ENCODE results near the gene KCTD15.
A peak's percentile ranks its signal among the peaks of the same experiment; 100 is the strongest.

Gene KCTD15

DNA sequence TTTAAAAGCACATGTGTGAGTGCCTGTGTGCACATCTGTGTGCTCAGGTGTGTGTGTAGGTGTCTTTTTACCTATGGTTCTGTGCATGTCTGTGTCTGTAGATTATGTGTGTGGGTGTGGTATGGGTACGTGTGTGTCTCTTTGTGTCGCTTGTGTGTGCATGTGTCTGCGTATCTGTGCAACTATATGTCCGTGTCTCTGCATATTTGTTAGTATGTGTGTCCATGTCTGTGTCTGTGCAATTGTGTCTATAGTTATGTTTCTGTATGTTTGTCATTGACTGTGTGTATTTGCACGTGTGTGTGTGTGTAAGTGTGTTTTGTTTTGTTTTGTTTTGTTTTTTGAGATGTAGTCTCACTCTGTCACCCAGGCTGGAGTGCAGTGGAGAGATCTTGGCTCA is 7.3 kb upstream of the KCTD15 start:
- DNase-seq (ENCODE audit: low spot score) = no peak
- in situ Hi-C loops (cut with MboI; ENCODE audit: low sequenced_read_pairs, unreplicated experiment) = loop anchor here (10.0 kb wide), 1 partner anchor 305 kb away; no protein-coding TSS in a partner anchor
- TF ChIP-seq, protein P1, sequence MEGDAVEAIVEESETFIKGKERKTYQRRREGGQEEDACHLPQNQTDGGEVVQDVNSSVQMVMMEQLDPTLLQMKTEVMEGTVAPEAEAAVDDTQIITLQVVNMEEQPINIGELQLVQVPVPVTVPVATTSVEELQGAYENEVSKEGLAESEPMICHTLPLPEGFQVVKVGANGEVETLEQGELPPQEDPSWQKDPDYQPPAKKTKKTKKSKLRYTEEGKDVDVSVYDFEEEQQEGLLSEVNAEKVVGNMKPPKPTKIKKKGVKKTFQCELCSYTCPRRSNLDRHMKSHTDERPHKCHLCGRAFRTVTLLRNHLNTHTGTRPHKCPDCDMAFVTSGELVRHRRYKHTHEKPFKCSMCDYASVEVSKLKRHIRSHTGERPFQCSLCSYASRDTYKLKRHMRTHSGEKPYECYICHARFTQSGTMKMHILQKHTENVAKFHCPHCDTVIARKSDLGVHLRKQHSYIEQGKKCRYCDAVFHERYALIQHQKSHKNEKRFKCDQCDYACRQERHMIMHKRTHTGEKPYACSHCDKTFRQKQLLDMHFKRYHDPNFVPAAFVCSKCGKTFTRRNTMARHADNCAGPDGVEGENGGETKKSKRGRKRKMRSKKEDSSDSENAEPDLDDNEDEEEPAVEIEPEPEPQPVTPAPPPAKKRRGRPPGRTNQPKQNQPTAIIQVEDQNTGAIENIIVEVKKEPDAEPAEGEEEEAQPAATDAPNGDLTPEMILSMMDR (IDR thresholded peaks at IDR 0.05; ENCODE audit: borderline replicate concordance, control extremely low read depth, extremely low read depth, insufficient read depth, missing control alignments) = no peak

DNA sequence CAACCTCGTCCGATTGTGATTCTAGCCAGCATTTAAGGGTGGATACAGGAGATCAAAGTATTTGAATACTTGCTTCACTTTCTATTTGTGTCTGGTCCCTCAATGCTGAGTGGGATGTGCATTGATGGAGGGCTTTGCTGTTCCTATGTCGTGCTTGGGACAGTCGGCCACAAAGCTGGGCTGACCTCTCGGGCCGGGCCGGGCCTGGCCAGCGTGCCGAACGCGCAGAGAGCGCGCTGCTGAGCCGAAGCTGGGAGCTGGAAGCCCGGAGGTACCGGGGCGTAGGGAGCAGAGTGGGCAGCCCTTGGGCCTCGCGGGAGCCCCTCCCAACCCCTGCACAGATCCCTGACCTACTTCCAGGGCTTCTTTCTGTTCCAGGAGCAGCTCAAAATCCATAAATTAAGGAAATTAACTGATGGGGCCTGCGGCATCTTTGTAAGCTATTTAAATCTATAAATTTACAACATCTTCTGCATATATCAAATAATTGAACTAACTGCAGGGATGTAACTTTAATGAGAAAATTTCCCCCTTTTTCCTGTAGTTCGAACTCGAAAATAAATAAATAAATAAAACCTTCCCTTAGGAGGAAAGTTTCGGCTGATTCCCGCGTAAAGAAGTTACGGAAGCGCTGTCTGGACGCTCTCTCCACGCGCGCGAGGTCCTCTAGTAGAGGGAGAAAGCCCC is 1.8 kb upstream of the KCTD15 start:
- TF ChIP-seq, protein P1 (IDR thresholded peaks at IDR 0.05; ENCODE audit: borderline replicate concordance, control extremely low read depth, extremely low read depth, insufficient read depth, missing control alignments) = no peak
- in situ Hi-C loops (cut with MboI; ENCODE audit: low sequenced_read_pairs, unreplicated experiment) = no loop called here
- no peak for DNase-seq (ENCODE audit: low spot score)

DNA sequence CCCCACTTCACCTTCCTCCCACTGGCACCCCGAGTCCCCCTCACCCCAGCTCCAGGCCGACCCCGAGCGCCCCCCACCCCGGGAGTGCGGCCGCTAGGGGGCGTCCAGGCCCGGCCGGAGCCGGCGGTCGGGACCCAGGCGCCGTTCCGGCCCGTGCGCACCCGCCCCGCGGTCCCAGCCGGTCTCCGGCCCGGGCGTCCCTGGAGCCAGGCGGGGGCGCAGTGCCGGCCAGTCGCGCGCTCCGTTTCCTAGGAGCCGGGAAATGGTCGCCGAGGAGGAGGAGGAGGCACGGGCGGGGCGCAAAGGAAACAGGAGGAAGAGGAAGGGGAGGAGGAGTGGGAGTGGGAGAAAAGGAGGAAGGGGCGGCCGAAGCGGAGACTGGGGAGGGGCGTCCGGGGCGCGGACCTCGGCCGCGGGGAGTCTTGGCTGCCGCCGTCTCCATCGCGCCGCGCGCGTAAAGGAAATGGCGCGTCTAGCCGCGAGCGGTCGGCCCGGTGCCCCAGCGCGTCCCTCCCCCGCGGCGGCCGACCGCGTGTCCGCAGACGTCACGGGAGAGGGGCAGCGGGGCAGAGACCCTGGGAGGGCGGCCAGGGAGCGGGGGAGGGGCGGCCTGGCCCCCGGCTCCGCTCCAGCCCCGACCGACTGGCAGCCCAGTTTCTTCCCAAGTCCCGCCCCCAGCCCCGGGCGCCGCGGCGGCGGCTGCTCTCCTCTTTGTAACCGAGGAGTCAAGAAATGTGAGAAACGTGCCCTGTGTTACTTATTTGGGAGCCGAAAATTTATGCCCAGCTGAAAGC is 1.1 kb upstream of the KCTD15 start:
- in situ Hi-C loops (cut with MboI; ENCODE audit: low sequenced_read_pairs, unreplicated experiment) = no loop called here
- TF ChIP-seq, protein P1 (IDR thresholded peaks at IDR 0.05; ENCODE audit: borderline replicate concordance, control extremely low read depth, extremely low read depth, insufficient read depth, missing control alignments) = peak; percentile 39
- DNase-seq (ENCODE audit: low spot score) = peak; percentile 82

DNA sequence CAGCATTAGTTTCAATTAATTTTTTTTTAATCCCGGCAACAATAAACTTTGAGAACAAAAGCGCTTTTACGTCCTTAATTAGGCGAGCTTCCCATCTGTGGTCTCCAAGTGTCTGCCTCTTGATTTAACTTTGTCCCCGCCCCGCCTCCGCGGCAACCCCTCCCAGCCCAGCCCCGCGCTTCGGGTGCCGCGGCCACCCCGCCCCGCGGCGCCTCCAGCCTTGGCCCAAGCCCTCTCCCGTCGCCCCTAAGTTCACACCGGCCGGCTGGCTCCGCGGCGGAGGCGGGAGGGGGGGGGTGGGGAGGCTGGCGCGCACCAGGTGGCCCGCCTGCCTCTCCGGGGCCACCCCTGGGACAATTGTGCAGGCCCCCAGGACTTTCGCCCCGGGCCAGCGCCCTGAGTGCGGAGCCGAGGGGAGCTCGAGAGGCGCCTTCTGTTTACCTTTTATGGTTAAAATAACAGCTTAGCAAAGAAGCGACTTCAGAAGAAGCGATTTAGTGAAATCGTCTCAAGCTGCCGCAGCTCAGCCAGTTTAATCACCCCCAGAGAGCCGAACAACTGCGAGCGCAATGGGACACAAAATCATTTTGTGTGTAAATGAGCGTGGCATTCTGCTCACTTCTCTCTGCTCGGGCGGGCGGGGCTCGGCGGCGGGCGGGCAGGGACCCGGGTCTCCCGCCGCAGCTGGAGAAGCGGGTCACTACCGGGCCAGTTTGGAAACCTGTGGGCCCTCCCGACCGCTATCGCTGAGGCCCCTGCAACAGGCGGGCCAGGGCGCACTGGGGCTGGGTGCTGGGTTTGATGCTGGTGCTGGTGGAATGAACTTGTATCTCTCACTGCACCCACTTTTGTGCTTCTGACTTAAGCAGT is 1.4 kb downstream of the KCTD15 start:
- DNase-seq (ENCODE audit: low spot score) = no peak
- in situ Hi-C loops (cut with MboI; ENCODE audit: low sequenced_read_pairs, unreplicated experiment) = no loop called here
- TF ChIP-seq, protein P1 (IDR thresholded peaks at IDR 0.05; ENCODE audit: borderline replicate concordance, control extremely low read depth, extremely low read depth, insufficient read depth, missing control alignments) = no peak

DNA sequence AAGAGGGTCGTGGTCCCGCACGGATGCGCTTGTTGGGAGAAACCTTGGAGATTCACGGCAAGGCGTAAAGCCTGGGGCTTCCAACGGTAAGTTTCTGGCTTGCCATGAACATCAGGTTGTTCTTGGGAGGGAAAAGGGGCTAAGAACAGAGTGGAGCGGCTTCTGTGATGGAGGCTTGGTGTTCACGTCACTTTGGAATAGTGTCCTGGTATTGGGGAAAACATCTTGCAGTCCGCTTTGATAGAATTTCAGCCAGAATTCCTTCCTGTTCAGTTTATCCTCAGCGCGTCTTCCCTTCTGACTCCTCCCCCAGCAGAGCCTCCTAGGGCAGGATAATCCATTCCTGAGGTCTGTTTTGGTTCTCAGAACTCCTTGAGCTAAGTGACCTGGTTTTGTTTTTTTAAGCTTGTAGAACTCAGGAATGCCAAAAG is 2.0 kb downstream of the KCTD15 start:
- in situ Hi-C loops (cut with MboI; ENCODE audit: low sequenced_read_pairs, unreplicated experiment) = no loop called here
- TF ChIP-seq, protein P1 (IDR thresholded peaks at IDR 0.05; ENCODE audit: borderline replicate concordance, control extremely low read depth, extremely low read depth, insufficient read depth, missing control alignments) = no peak
- DNase-seq (ENCODE audit: low spot score) = no peak

DNA sequence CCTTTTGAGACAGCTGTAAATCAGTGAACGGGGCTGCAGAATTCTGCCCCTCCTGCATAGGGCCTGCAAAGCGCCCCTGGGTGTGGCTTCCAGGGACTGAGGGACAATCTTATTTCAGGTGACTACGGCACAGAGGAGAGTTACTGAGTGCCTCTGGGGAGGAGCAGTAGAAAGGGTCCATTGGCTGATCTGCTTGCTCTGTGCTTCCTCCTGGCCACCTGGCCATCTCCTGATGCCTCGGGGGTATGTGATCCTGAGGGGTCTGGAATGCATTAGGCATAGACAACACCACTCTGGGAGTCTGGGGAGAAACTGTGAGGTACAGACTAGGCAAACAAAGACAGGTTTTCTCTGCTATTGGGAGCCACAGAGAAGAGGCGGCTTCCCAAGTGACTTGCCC is 2.8 kb downstream of the KCTD15 start:
- TF ChIP-seq, protein P1 (IDR thresholded peaks at IDR 0.05; ENCODE audit: borderline replicate concordance, control extremely low read depth, extremely low read depth, insufficient read depth, missing control alignments) = no peak
- no peak for DNase-seq (ENCODE audit: low spot score)
- in situ Hi-C loops (cut with MboI; ENCODE audit: low sequenced_read_pairs, unreplicated experiment) = no loop called here

Data from GM13976 (cell line).